ENCODE measurements around the gene ACO2.

DNA sequence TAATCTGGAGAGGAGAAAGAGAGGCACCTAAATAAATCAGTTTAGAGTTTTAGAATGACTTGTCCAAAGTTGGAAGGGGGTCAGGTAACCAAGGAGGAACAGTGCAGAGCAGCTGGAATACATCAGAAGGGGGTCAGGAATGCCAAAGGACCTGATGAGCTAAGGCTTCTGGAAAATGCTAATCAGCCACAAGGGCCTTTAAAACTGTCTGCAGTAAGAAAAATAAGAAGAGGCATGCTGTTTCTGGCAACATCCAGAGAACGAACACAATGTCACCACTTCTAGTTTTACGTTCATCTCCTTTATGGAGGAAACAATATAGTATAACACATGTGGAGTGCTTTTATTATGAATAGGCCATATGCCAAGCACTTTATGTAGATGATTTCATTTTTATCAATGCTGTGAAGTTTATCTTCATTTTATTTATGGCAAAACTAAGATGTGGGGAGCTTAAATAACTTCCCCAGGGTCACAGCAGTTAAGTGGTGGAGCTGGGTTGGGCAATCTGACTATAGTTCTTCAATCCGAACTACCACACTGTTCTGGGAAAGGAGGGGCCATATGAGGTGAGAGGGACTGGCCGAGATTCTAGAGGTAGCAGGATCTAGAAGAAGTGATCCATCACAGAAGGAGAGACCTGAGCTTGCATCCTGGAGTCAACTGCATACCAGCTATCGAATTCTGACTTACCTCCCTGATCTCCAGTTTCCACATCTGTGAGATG lies 22.6 kb downstream of the ACO2 start:
- no peak for TF ChIP-seq POLR2A (IDR thresholded peaks at IDR 0.05; ENCODE audit: low read length)
- TF ChIP-seq GATA1 (IDR thresholded peaks at IDR 0.05; ENCODE audit: low read depth, low read length): no peak
